HCT116 (cell line): ENCODE results near the gene C1QTNF12. TPM values are rescaled to one million over a fixed set of nuclear protein-coding genes. Genes with fewer than 3 reads are reported as not detected.
A peak's percentile ranks its signal among the peaks of the same experiment; 100 is the strongest.

Source experiments
- ATAC-seq: fragments of 200-7000 bp; cut with Tn5 transposase; 2 replicates; pipeline ENCODE4 v1.9.1; 2020; ENCODE audit warnings: mild to moderate bottlenecking, moderate library complexity
- BruUV-seq: library from RNA; stranded (reverse); fragments of 400-500 nt; replicated peaks from 2 replicates; lab custom pipeline; 2021; lab: Mats Ljungman, UMichigan
- CTCF ChIA-PET: fragments of 300-600 bp; sonication (Branson Sonifier 250); formaldehyde crosslinking; loops from one replicate; lab custom pipeline; 2021; ENCODE audit warnings: antibody characterized with exemption; lab: Charles Lee
- POLR2A ChIA-PET: fragments of 300-600, 350-600 bp; sonication (Branson Sonifier 250); formaldehyde crosslinking; loops from one replicate; lab custom pipeline; 2021; ENCODE audit warnings: antibody characterized with exemption; lab: Charles Lee
- RAD21 ChIA-PET, 2 experiments: fragments of 300-600 bp; sonication (Branson Sonifier 250); formaldehyde crosslinking; loops; one replicate each; lab custom pipeline; 2023; ENCODE audit warnings: low total read pairs in 2 of 2; ENCODE audit not compliant: uncharacterized antibody in 2 of 2, unreplicated experiment in 2 of 2, low non-redundant PET in 1 of 2; lab: Charles Lee
- DNase-seq: peaks from one replicate; pipeline ENCODE4 v3.0.0-alpha.2; 2010; ENCODE audit warnings: low read depth, low spot score
- H2AFZ ChIP-seq: fragments of 200-600 bp; shearing (Covaris generic), sonication (generic); 2 replicates; pipeline ENCODE4 v1.6.1; 2017; ENCODE audit warnings: low read depth, mixed run types, mixed read lengths, antibody characterized with exemption, low read length; ENCODE audit not compliant: poor library complexity, severe bottlenecking
- H3K27ac ChIP-seq: 2 replicates; pipeline ENCODE4 v1.5.1; 2012; ENCODE audit warnings: low read depth, low read length
- H3K27me3 ChIP-seq: fragments of 200-600 bp; sonication (generic); 2 replicates; pipeline ENCODE4 v1.6.1; 2016; ENCODE audit warnings: mixed run types, low read length, mixed read lengths; ENCODE audit not compliant: insufficient read depth
- H3K36me3 ChIP-seq, 2 experiments: fragments of 200-500 bp in 1 of 2; fragments of 200-600 bp in 1 of 2; sonication (Bioruptor generic) in 1 of 2; sonication (generic) in 1 of 2; 2 replicates each; pipeline versions ENCODE4 v1.5.1 to v1.6.1; 2014 to 2016; ENCODE audit warnings: low read length in 2 of 2, inconsistent platforms in 1 of 2, mixed read lengths in 1 of 2, mixed run types in 1 of 2; ENCODE audit not compliant: insufficient read depth in 2 of 2, control insufficient read depth in 1 of 2
- H3K4me1 ChIP-seq, 2 experiments: fragments of 200-600 bp in 1 of 2; sonication (generic) in 1 of 2; 2 replicates each; pipeline versions ENCODE4 v1.5.1 to v1.6.1; 2012 to 2017; ENCODE audit warnings: low read length in 2 of 2, inconsistent platforms in 1 of 2, mild to moderate bottlenecking in 1 of 2, mixed read lengths in 1 of 2, mixed run types in 1 of 2, moderate library complexity in 1 of 2; ENCODE audit not compliant: insufficient read depth in 2 of 2, control insufficient read depth in 1 of 2
- H3K4me2 ChIP-seq: fragments of 200-600 bp; sonication (generic); 2 replicates; pipeline ENCODE4 v1.6.1; 2017; ENCODE audit warnings: mixed run types, low read length, mixed read lengths
- H3K4me3 ChIP-seq, 2 experiments: fragments of 200-600 bp in 1 of 2; sonication (generic) in 1 of 2; replicated peaks in 1 of 2; 2 replicates each; pipeline ENCODE4 v1.5.1; 2011 to 2016; ENCODE audit warnings: low read length in 2 of 2, control low read depth in 1 of 2, low read depth in 1 of 2, mild to moderate bottlenecking in 1 of 2, mixed read lengths in 1 of 2, mixed run types in 1 of 2
- H3K79me2 ChIP-seq: fragments of 200-600 bp; sonication (generic); 2 replicates; pipeline ENCODE4 v1.6.1; 2017; ENCODE audit warnings: mild to moderate bottlenecking, mixed run types, low read length, moderate library complexity, mixed read lengths; ENCODE audit not compliant: insufficient read depth
- H3K9ac ChIP-seq: fragments of 200-600 bp; sonication (generic); 2 replicates; pipeline ENCODE4 v1.6.1; 2016; ENCODE audit warnings: low read length, mixed read lengths
- H3K9me2 ChIP-seq: fragments of 200-600 bp; sonication (generic), shearing (Covaris generic); 2 replicates; pipeline ENCODE4 v1.6.1; 2017; ENCODE audit warnings: mixed run types, mild to moderate bottlenecking, moderate library complexity; ENCODE audit not compliant: insufficient read depth
- H3K9me3 ChIP-seq, 2 experiments: fragments of 200-500 bp in 1 of 2; fragments of 200-600 bp in 1 of 2; sonication (Bioruptor generic) in 1 of 2; sonication (generic) in 1 of 2; 2 replicates each; pipeline ENCODE4 v1.6.1; 2014 to 2017; ENCODE audit warnings: low read length in 2 of 2, mixed read lengths in 2 of 2, inconsistent platforms in 1 of 2, low read depth in 1 of 2, mild to moderate bottlenecking in 1 of 2, mixed run types in 1 of 2, moderate library complexity in 1 of 2; ENCODE audit not compliant: control insufficient read depth in 1 of 2, insufficient read depth in 1 of 2
- H4K20me1 ChIP-seq: fragments of 200-600 bp; sonication (generic), shearing (Covaris generic); 2 replicates; pipeline ENCODE4 v1.6.1; 2017; ENCODE audit warnings: mixed run types, mild to moderate bottlenecking, moderate library complexity; ENCODE audit not compliant: insufficient read depth
- CBX3 ChIP-seq: IDR thresholded peaks from 2 replicates; pipeline ENCODE4 v1.6.1; 2012; ENCODE audit warnings: low read depth
- EGR1 ChIP-seq: IDR thresholded peaks from 2 replicates; pipeline ENCODE4 v1.6.1; 2012; ENCODE audit warnings: low read depth
- ELF1 ChIP-seq: IDR thresholded peaks from 2 replicates; pipeline ENCODE4 v1.6.1; 2012; ENCODE audit warnings: low read depth, borderline replicate concordance
- FOSL1 ChIP-seq: IDR thresholded peaks from 2 replicates; pipeline ENCODE4 v1.6.1; 2012; ENCODE audit warnings: low read depth
- POLR2AphosphoS5 ChIP-seq: IDR thresholded peaks from 2 replicates; pipeline ENCODE4 v1.6.1; 2011; ENCODE audit warnings: mild to moderate bottlenecking, low read depth, low read length, moderate library complexity
- YY1 ChIP-seq: IDR thresholded peaks from 2 replicates; pipeline ENCODE4 v1.6.1; 2011; ENCODE audit warnings: low read length, low read depth, moderate library complexity, mild to moderate bottlenecking; ENCODE audit not compliant: insufficient replicate concordance; ENCODE audit errors: extremely low read depth
- intact Hi-C: fragments of 100-400 bp; cut with micrococcal nuclease; formaldehyde crosslinking; loops from 2 replicates; pipeline ENCODE4 v1.10.0; 2022
- total RNA-seq: library from RNA; stranded (reverse); gene quantifications from one replicate; pipeline ENCODE4 v1.2.1, GENCODE V29; 2021; ENCODE audit not compliant: unreplicated experiment
- TF ChIP-seq, protein P1 (sequence below): IDR thresholded peaks from 2 replicates; pipeline ENCODE4 v1.6.1; 2012; ENCODE audit warnings: low read depth

The C1QTNF12 gene
- total RNA-seq, 1 experiment from 2014 or later, result 6.9 TPM

- TF ChIP-seq EGR1 (no peak), CBX3 (no peak), YY1 (no peak), POLR2AphosphoS5 (0 out of 2 replicates have a peak, but pooled peaks have one; percentile 11)
- peaks cover 10 to 36% of the 10 kb centered on the region in 2 experiments; a peak in 3 of 4 replicates for H3K4me1 ChIP-seq
- H3K27me3 ChIP-seq, result no peaks in the 10 kb centered on the region
- H3K79me2 ChIP-seq, result peaks cover 35% of the 10 kb centered on the region
- no peak overlapping the region for H2AFZ ChIP-seq
- BruUV-seq, result no TSS peak
- H4K20me1 ChIP-seq, result no peaks in the 10 kb centered on the region
- H3K4me2 ChIP-seq, result no peak overlapping the region
- ChIA-PET POLR2A (no interaction called here), CTCF (no interaction called here), RAD21 (no interaction called here)
- intact Hi-C loops, result no loop called here
- no peaks in the 10 kb centered on the region for H3K36me3 ChIP-seq
- no peaks in the 10 kb centered on the region for H3K9me3 ChIP-seq
- no peak overlapping the region for H3K27ac ChIP-seq
- DNase-seq (no peak), ATAC-seq (no peak)
- H3K9ac ChIP-seq, result no peak overlapping the region
- no peaks in the 10 kb centered on the region for H3K9me2 ChIP-seq
- no peak overlapping the region for H3K4me3 ChIP-seq
These were observed 11.3 kb downstream of the C1QTNF12 start for GRCh38 chr1:1235016-1235744.

DNA sequence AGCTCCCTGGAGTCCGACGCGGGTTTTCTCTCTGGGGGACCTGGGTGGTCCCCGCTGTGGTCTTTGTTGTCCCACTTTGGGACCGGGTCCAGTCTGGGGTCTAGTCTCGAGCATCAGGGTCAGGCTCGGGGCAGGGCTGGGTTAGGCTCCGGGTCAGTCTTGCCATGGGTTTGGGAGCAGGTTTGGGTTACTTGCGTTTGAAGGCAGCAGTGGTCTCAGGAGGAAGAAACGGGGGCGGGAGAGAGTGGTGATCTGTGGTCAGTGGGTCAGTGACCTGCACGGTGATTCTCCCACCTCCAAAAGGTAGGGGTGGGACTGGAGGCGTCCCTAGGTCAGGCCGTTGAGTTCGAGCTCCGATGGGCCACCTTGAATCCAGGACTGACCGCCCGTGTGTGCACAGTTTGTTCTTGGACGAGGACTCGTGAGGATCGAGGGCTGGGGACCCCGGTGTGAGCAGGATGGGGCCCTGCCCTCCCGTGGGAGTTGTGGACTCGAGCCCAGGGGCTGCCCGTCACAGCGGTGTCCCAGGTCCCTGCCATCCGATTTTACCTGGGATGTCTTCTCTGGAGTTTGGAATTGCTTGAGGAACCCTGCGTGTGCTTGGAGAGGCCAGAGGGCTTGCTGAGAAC is 12.2 kb downstream of the C1QTNF12 start:
- ATAC-seq, result no peak
- H3K9ac ChIP-seq, result no peak overlapping the region
- ChIA-PET POLR2A (no interaction called here), RAD21 (no interaction called here), CTCF (no interaction called here)
- no peaks in the 10 kb centered on the region for H3K27me3 ChIP-seq
- H3K9me2 ChIP-seq, result no peaks in the 10 kb centered on the region
- no peaks in the 10 kb centered on the region for H4K20me1 ChIP-seq
- DNase-seq, result no peak
- intact Hi-C loops, result no loop called here
- BruUV-seq, result no TSS peak
- 0 out of 4 replicates have a peak, but pooled peaks cover 0 to 4% of the 10 kb centered on the region in 2 experiments for H3K36me3 ChIP-seq
- H3K4me1 ChIP-seq, result peaks cover 12 to 41% of the 10 kb centered on the region in 2 experiments; a peak in 3 of 4 replicates
- H3K4me3 ChIP-seq, result no peak overlapping the region
- H2AFZ ChIP-seq, result no peak overlapping the region
- peaks cover 44% of the 10 kb centered on the region for H3K79me2 ChIP-seq
- no peak overlapping the region for H3K4me2 ChIP-seq
- no peak overlapping the region for H3K27ac ChIP-seq
- TF ChIP-seq, protein P1, sequence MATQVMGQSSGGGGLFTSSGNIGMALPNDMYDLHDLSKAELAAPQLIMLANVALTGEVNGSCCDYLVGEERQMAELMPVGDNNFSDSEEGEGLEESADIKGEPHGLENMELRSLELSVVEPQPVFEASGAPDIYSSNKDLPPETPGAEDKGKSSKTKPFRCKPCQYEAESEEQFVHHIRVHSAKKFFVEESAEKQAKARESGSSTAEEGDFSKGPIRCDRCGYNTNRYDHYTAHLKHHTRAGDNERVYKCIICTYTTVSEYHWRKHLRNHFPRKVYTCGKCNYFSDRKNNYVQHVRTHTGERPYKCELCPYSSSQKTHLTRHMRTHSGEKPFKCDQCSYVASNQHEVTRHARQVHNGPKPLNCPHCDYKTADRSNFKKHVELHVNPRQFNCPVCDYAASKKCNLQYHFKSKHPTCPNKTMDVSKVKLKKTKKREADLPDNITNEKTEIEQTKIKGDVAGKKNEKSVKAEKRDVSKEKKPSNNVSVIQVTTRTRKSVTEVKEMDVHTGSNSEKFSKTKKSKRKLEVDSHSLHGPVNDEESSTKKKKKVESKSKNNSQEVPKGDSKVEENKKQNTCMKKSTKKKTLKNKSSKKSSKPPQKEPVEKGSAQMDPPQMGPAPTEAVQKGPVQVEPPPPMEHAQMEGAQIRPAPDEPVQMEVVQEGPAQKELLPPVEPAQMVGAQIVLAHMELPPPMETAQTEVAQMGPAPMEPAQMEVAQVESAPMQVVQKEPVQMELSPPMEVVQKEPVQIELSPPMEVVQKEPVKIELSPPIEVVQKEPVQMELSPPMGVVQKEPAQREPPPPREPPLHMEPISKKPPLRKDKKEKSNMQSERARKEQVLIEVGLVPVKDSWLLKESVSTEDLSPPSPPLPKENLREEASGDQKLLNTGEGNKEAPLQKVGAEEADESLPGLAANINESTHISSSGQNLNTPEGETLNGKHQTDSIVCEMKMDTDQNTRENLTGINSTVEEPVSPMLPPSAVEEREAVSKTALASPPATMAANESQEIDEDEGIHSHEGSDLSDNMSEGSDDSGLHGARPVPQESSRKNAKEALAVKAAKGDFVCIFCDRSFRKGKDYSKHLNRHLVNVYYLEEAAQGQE, result no peak
- TF ChIP-seq ELF1, result no peak
- TF ChIP-seq FOSL1, result no peak
- no peaks in the 10 kb centered on the region for H3K9me3 ChIP-seq
